PC-3 (cell line): Measurements from ENCODE around the gene ATP2B2.

Experiments used
- CTCF ChIP-seq: fragments of 300-600 bp; sonication (generic); conservative IDR thresholded peaks from 2 replicates; pipeline ENCODE4 v1.5.1; 2017; ENCODE audit warnings: antibody characterized with exemption, low read depth, mild to moderate bottlenecking, low read length
- EZH2 ChIP-seq: fragments of 300-600 bp; sonication (generic); IDR thresholded peaks from one replicate; pipeline ENCODE4 v1.6.1; 2017; ENCODE audit warnings: antibody characterized with exemption, mild to moderate bottlenecking, low read length; ENCODE audit not compliant: unreplicated experiment
- EZH2phosphoT487 ChIP-seq: fragments of 300-600 bp; sonication (generic); IDR thresholded peaks from 2 replicates; pipeline ENCODE4 v1.6.1; 2018; ENCODE audit warnings: mild to moderate bottlenecking, antibody characterized with exemption, low read length, borderline replicate concordance

DNA sequence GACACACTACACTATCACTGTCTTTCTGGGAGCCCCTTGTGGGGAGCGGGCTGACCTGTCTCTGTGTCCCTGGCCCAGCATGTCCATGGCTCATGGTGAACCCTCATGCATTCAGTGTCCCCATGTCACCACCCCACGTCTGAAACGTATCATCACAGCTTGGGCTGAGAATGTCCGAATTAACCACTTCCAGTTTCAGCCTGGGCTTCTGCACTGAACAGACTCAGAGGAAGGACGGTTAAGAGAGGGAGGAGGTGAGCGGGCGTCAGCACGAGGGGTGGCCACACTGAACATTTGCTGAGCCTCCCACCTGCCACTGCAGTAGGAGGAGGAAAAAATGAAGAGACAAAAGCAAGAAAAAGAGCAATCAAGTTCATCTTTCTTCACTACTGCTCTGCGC is 30.5 kb downstream of the ATP2B2 start:
- no peak for TF ChIP-seq CTCF
- no peak for TF ChIP-seq EZH2
- no peak for TF ChIP-seq EZH2phosphoT487
